Omental fat pad (tissue), 4 donors: Measurements from ENCODE around the gene H6PD. TPM values are rescaled to one million over a fixed set of nuclear protein-coding genes. Genes with fewer than 3 reads are reported as not detected.

Experiments
- ATAC-seq: fragments of 150-250 bp; one replicate; pipeline ENCODE4 v1.9.1; 2016; ENCODE audit warnings: mild to moderate bottlenecking, moderate library complexity; ENCODE audit not compliant: low FRiP score
- DNase-seq: peaks from one replicate; pipeline ENCODE4 v3.0.0-alpha.2; 2019; ENCODE audit warnings: low spot score
- CTCF ChIP-seq, 3 donors: fragments of 450-650 bp; IDR thresholded peaks; one replicate each; pipeline ENCODE4 v1.5.1; 2016 to 2017; ENCODE audit warnings: antibody characterized with exemption in 3 of 3, mild to moderate bottlenecking in 3 of 3, moderate library complexity in 2 of 3
- total RNA-seq, 4 donors: library from RNA; depleted of rRNA; stranded (reverse); fragments of >200 nt; gene quantifications; one replicate each; pipeline ENCODE4 v1.1.0, GENCODE V29; 2016

The H6PD gene
- total RNA-seq, 4 donors from 2014 or later, result 75.5 to 142 (median 82.7) TPM

GRCh38 chr1:9311479-9311878 is 76.9 kb downstream of the H6PD start:
- no peak for DNase-seq
- no peak for TF ChIP-seq CTCF (IDR thresholded peaks at IDR 0.05)

GRCh38 chr1:9312168-9312720 is 77.7 kb downstream of the H6PD start:
- no peak for DNase-seq
- ATAC-seq, result no peak

More at GRCh38 chr1:9311479-9311878, 76.9 kb downstream of the H6PD start:
- ATAC-seq, result no peak

GRCh38 chr1:9313576-9313975 is 79.0 kb downstream of the H6PD start:
- no peak for ATAC-seq
- DNase-seq, result no peak
- no peak for TF ChIP-seq CTCF (IDR thresholded peaks at IDR 0.05)

More at GRCh38 chr1:9312168-9312720, 77.7 kb downstream of the H6PD start:
- TF ChIP-seq CTCF (IDR thresholded peaks at IDR 0.05), result no peak

- ATAC-seq (no peak), DNase-seq (no peak)
- TF ChIP-seq CTCF (IDR thresholded peaks at IDR 0.05), result no peak
These were observed 79.5 kb downstream of the H6PD start for GRCh38 chr1:9314111-9314510.

GRCh38 chr1:9314711-9315379 is 80.3 kb downstream of the H6PD start:
- ATAC-seq (no peak), DNase-seq (no peak)
- no peak for TF ChIP-seq CTCF (IDR thresholded peaks at IDR 0.05)

- DNase-seq, result no peak
- peak; percentile 12 for ATAC-seq
- no peak for TF ChIP-seq CTCF (IDR thresholded peaks at IDR 0.05)
These were observed 81.0 kb downstream of the H6PD start for GRCh38 chr1:9315411-9316079.
